ENCODE data around the gene FANCG.

FANCG gene

DNA sequence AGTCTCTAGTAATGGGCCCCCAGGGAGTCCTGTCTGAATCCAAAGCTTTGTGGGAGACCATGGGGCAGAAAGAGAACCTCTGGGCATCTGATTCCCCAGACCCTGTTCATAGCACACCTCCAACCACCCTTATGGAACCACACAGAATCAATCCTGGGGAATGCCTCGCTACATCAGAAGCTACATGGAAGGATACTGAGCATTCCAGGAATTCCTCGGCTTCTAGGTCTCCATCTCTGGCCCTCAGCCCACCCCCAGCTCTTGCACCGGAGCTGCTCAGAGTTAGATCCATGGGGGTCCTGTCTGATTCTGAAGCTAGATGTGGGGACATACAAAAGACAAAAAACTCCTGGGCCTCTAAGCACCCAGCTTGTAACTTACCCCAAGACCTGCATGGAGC lies 35.7 kb downstream of the FANCG start:
- H3K27me3 ChIP-seq (ENCODE audit: control insufficient read depth, insufficient read depth, low read length, poor library complexity, severe bottlenecking) = no peaks in the 10 kb centered on the region
- no peaks in the 10 kb centered on the region for H3K9me3 ChIP-seq (ENCODE audit: control insufficient read depth, low read length)
- 63 to 72% methylated on average over 3 of the region's 3 CpGs for WGBS, 2 experiments
- no peak overlapping the region for H3K4me3 ChIP-seq (ENCODE audit: insufficient read depth, low read depth, low read length)
- no peaks in the 10 kb centered on the region for H3K36me3 ChIP-seq (ENCODE audit: control insufficient read depth, insufficient read depth, low read length)
- H3K27ac ChIP-seq (ENCODE audit: insufficient read depth, low read depth, low read length, poor library complexity, severe bottlenecking) = no peak overlapping the region
- H3K4me1 ChIP-seq (ENCODE audit: control insufficient read depth, insufficient read depth, low read length) = no peaks in the 10 kb centered on the region

DNA sequence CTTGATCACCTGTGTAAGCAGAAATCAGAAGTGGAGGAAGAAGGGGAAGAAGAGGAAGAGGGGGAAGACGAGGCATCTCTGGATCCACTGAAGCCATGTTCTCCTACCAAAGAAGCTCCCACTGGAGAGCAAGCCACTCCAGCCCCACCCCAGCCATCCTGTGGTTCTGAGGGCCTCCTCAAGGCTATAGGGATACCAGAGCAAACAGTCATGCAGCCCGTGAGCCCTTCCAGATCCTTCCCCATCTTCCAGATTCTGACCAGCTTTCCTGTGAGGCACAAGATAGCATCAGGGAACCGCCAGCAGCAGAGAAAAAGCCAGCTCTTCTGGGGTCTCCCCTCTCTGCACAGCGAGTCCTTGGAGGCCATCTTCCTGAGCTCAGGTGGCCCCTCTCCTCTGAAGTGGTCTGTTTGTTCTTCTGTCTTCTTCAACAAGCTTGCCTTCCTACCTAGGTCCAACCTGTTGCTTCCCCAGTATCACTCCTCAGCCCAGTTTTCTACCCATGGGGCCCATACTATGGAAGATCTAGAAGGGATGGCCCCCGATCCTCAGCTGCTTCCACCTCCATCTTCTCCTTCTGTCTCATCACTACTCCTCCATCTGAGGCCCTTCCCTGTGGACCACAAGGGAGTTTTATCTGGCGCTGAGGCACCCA lies 36.7 kb downstream of the FANCG start:
- Histone ChIP-seq H3K4me1 (ENCODE audit: control insufficient read depth, insufficient read depth, low read length) (no peaks in the 10 kb centered on the region), H3K9me3 (ENCODE audit: control insufficient read depth, low read length) (no peaks in the 10 kb centered on the region), H3K4me3 (ENCODE audit: insufficient read depth, low read depth, low read length) (no peak overlapping the region), H3K27me3 (ENCODE audit: control insufficient read depth, insufficient read depth, low read length, poor library complexity, severe bottlenecking) (no peaks in the 10 kb centered on the region), H3K27ac (ENCODE audit: insufficient read depth, low read depth, low read length, poor library complexity, severe bottlenecking) (no peak overlapping the region), H3K36me3 (ENCODE audit: control insufficient read depth, insufficient read depth, low read length) (no peaks in the 10 kb centered on the region)
- 93 to 95% methylated on average over 6 of the region's 6 CpGs for WGBS, 2 experiments

DNA sequence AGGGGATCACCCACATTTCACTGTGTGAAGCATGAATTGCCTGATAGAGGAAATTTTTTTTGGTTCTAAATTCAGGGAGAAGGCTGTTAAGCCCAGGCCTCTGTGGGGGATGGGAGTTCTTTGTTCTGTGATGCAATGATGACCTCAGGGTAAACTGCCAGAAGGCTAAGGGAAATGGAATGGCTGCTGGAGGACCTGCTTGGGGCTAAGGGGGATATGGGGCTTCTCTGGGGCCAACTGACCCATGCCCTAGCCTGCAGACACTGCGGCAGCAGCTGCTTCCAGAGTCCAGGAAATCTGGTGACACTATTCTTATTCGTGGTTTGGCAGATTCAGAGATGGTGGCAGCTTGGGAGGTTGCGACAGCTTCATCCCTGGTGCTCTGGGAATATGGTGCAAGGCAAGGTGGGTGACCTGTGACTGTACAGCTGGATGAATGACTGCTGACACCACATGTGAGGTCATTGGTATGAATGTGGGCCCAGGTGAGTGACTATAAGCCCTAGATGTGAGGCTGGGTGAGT lies 37.6 kb downstream of the FANCG start:
- Histone ChIP-seq H3K9me3 (ENCODE audit: control insufficient read depth, low read length) (no peaks in the 10 kb centered on the region), H3K4me3 (ENCODE audit: insufficient read depth, low read depth, low read length) (no peak overlapping the region), H3K36me3 (ENCODE audit: control insufficient read depth, insufficient read depth, low read length) (no peaks in the 10 kb centered on the region), H3K4me1 (ENCODE audit: control insufficient read depth, insufficient read depth, low read length) (no peaks in the 10 kb centered on the region), H3K27me3 (ENCODE audit: control insufficient read depth, insufficient read depth, low read length, poor library complexity, severe bottlenecking) (no peaks in the 10 kb centered on the region), H3K27ac (ENCODE audit: insufficient read depth, low read depth, low read length, poor library complexity, severe bottlenecking) (no peak overlapping the region)
- WGBS, 2 experiments = 94 to 95% methylated on average over 3 of the region's 3 CpGs

DNA sequence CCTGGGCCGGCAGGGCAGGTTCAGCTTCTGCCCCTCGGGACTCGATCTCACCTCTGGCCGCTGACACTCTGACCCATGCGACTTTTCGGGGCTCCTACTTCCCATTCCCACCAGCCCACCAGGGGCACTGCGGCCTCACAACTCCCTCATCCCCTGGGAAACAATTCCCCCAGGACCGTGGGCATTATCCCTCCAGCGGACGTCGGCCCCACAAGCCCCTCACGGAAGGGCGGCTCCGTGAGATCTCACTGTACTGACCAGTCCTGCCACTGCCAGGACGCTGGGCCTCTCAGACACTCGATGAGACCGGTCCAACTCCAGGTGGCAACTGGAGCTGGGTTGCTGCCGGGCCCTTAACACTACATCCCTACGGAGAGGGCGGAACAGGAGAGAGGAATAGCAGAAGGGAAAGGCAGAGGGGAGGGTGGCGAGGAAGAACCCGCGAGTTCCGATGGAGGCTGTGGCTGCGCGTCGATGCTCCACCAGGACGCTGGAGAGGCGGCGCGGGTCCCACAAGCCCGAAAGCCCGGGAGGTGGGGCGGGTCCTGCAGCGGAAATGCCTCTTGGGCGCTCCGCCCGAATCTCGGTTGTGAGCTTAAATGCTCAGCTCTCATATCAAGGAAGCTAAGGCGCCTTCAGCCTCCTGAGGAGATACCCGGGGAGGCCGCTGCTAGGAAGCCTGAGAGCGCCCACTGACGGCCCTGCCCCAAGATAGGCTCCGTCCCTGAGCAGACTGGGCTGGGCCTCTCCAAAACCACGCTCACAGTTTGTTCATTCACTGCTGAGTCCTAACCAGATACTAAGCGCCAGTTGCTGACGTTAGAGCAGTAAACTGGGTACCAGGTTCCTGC lies 43.7 kb downstream of the FANCG start:
- Histone ChIP-seq H3K4me3 (ENCODE audit: insufficient read depth, low read depth, low read length) (no peak overlapping the region), H3K9me3 (ENCODE audit: control insufficient read depth, low read length) (no peaks in the 10 kb centered on the region), H3K4me1 (ENCODE audit: control insufficient read depth, insufficient read depth, low read length) (no peaks in the 10 kb centered on the region), H3K27me3 (ENCODE audit: control insufficient read depth, insufficient read depth, low read length, poor library complexity, severe bottlenecking) (no peaks in the 10 kb centered on the region), H3K36me3 (ENCODE audit: control insufficient read depth, insufficient read depth, low read length) (no peaks in the 10 kb centered on the region), H3K27ac (ENCODE audit: insufficient read depth, low read depth, low read length, poor library complexity, severe bottlenecking) (no peak overlapping the region)
- 94 to 95% methylated on average over 48 of the region's 48 CpGs for WGBS, 2 experiments

DNA sequence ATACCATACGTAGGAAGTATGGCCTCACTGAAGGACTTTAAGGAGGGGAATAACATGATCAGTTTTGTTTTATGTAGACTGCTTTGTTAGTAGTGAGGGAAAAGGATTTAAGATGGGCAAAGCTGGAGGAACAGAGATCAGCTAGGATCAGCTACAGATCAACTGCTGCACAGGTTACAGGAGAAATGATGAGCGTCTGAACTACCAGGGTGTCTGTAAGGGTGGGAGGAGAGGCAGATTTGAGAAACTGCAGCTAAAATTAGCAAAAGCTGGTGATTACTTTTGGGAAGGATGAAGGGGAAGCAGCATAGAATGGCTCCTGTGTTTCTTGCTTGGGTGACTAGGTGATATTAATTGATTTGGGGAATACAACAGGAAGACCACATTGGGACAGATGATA lies 46.6 kb downstream of the FANCG start:
- H3K4me3 ChIP-seq (ENCODE audit: insufficient read depth, low read depth, low read length) = no peak overlapping the region
- no peaks in the 10 kb centered on the region for H3K27me3 ChIP-seq (ENCODE audit: control insufficient read depth, insufficient read depth, low read length, poor library complexity, severe bottlenecking)
- H3K9me3 ChIP-seq (ENCODE audit: control insufficient read depth, low read length) = peaks cover 2% of the 10 kb centered on the region
- WGBS, 2 experiments = 95% methylated on average over 2 of the region's 2 CpGs
- no peak overlapping the region for H3K27ac ChIP-seq (ENCODE audit: insufficient read depth, low read depth, low read length, poor library complexity, severe bottlenecking)
- no peaks in the 10 kb centered on the region for H3K4me1 ChIP-seq (ENCODE audit: control insufficient read depth, insufficient read depth, low read length)
- no peaks in the 10 kb centered on the region for H3K36me3 ChIP-seq (ENCODE audit: control insufficient read depth, insufficient read depth, low read length)

DNA sequence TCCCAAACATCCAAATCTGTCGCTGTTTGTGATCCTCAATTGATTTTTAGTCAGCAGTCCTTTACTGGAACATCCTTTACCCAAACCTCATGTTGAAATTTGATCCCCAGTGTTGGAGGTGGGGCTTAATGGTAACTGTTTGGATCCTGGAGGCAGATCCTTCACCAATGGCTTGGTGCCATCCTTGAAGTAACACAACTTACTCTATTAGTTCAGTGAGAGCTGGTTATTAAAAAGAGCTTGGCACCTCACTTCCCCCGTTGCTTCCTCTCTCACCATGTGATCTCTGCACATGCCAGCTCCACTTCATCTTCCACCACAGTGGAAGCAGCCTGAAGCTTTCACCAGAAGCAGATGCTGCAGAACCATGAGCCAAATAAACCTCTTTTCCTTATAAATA lies 49.9 kb downstream of the FANCG start:
- Histone ChIP-seq H3K4me1 (ENCODE audit: control insufficient read depth, insufficient read depth, low read length) (no peaks in the 10 kb centered on the region), H3K27ac (ENCODE audit: insufficient read depth, low read depth, low read length, poor library complexity, severe bottlenecking) (no peak overlapping the region), H3K27me3 (ENCODE audit: control insufficient read depth, insufficient read depth, low read length, poor library complexity, severe bottlenecking) (no peaks in the 10 kb centered on the region), H3K36me3 (ENCODE audit: control insufficient read depth, insufficient read depth, low read length) (no peaks in the 10 kb centered on the region), H3K4me3 (ENCODE audit: insufficient read depth, low read depth, low read length) (no peak overlapping the region), H3K9me3 (ENCODE audit: control insufficient read depth, low read length) (peaks cover 2% of the 10 kb centered on the region)
- WGBS, 2 experiments = 84 to 89% methylated on average over 2 of the region's 2 CpGs

DNA sequence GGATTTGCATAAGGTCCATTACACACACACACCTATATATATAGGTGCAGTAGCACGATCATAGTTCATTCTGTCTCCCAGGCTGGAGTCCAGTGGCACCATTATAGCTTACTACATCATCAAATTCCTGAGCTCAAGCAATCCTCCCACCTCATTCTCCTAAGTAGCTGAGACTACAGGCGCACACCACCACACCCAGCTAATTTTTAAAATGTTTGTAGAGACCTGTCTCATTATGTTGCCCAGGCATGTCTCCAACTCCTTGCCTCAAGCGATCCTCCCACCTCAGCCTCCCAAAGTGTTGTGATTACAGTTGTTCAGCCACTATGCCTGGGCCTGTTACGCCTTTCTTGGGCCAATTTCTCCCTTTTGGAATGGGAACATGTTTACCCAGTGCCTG lies 50.5 kb downstream of the FANCG start:
- Histone ChIP-seq H3K27me3 (ENCODE audit: control insufficient read depth, insufficient read depth, low read length, poor library complexity, severe bottlenecking) (no peaks in the 10 kb centered on the region), H3K36me3 (ENCODE audit: control insufficient read depth, insufficient read depth, low read length) (no peaks in the 10 kb centered on the region), H3K27ac (ENCODE audit: insufficient read depth, low read depth, low read length, poor library complexity, severe bottlenecking) (no peak overlapping the region), H3K9me3 (ENCODE audit: control insufficient read depth, low read length) (peaks cover 2% of the 10 kb centered on the region), H3K4me1 (ENCODE audit: control insufficient read depth, insufficient read depth, low read length) (no peaks in the 10 kb centered on the region), H3K4me3 (ENCODE audit: insufficient read depth, low read depth, low read length) (no peak overlapping the region)
- 92% methylated on average over 3 of the region's 4 CpGs for WGBS, 2 experiments

DNA sequence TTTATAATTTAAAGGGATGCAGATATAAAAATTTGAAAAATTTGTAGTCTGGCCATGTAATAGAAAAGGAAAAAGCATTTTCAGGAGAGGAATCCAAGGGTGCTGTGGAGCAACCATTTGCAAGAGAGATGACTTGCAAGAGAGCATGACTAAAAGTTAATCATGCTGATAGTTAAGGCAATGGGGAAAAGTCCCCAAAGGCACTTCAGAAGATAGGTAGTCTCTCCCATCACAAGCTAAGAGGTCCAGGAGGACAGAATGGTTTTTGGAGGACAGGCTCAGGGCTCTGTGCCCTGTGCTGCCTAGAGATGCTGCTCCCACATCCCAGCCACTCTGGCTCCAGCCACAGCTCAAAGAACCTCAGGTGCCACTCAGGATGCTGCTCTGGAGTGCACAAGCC lies 51.4 kb downstream of the FANCG start:
- Histone ChIP-seq H3K27ac (ENCODE audit: insufficient read depth, low read depth, low read length, poor library complexity, severe bottlenecking) (no peak overlapping the region), H3K4me3 (ENCODE audit: insufficient read depth, low read depth, low read length) (no peak overlapping the region), H3K4me1 (ENCODE audit: control insufficient read depth, insufficient read depth, low read length) (no peaks in the 10 kb centered on the region), H3K36me3 (ENCODE audit: control insufficient read depth, insufficient read depth, low read length) (no peaks in the 10 kb centered on the region), H3K27me3 (ENCODE audit: control insufficient read depth, insufficient read depth, low read length, poor library complexity, severe bottlenecking) (no peaks in the 10 kb centered on the region), H3K9me3 (ENCODE audit: control insufficient read depth, low read length) (peaks cover 2% of the 10 kb centered on the region)

DNA sequence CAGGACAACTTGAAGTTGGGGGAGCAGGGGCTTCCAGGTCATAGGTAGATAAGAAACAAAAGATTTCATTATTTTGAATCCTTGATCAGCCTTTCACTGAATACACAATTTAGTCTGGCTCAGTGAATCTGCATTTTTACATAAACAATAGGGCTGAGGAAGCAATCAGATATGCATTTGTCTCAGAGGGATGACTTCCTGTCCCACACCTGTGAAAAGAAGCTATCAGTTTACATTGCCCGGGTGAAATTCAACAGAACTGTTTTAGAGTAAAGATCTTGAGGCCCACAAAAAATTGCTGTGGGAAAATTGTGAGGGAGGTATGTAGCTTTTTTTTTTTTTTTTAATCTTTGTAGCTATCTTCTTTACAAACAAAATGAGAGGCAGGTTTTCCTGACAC lies 51.9 kb downstream of the FANCG start:
- Histone ChIP-seq H3K27me3 (ENCODE audit: control insufficient read depth, insufficient read depth, low read length, poor library complexity, severe bottlenecking) (no peaks in the 10 kb centered on the region), H3K27ac (ENCODE audit: insufficient read depth, low read depth, low read length, poor library complexity, severe bottlenecking) (no peak overlapping the region), H3K4me1 (ENCODE audit: control insufficient read depth, insufficient read depth, low read length) (no peaks in the 10 kb centered on the region), H3K36me3 (ENCODE audit: control insufficient read depth, insufficient read depth, low read length) (no peaks in the 10 kb centered on the region), H3K4me3 (ENCODE audit: insufficient read depth, low read depth, low read length) (no peak overlapping the region), H3K9me3 (ENCODE audit: control insufficient read depth, low read length) (peaks cover 2% of the 10 kb centered on the region)
- 93 to 97% methylated on average over 1 of the region's 1 CpG for WGBS, 2 experiments

DNA sequence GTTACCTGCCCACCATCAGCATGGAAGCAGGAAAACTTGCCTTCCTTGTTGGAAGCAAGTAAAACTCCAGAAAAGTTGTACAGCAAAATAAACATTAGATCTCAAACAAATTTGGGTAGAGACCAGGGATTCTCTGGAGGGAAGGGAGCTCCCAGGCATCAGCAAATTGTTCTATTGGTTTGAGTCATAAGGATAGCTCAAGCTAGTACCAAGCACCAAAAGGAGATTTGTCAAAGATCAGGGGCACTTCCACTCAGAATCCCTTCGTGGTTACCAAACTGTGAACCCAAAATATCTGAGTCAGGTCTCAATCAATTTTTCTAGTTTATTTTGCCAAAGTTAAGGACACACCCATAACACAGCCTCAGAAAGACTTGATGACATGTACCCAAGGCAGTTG lies 52.4 kb downstream of the FANCG start:
- 85 to 89% methylated on average over 1 of the region's 1 CpG for WGBS, 2 experiments
- Histone ChIP-seq H3K27ac (ENCODE audit: insufficient read depth, low read depth, low read length, poor library complexity, severe bottlenecking) (no peak overlapping the region), H3K36me3 (ENCODE audit: control insufficient read depth, insufficient read depth, low read length) (no peaks in the 10 kb centered on the region), H3K9me3 (ENCODE audit: control insufficient read depth, low read length) (peaks cover 2% of the 10 kb centered on the region), H3K4me1 (ENCODE audit: control insufficient read depth, insufficient read depth, low read length) (no peaks in the 10 kb centered on the region), H3K4me3 (ENCODE audit: insufficient read depth, low read depth, low read length) (no peak overlapping the region), H3K27me3 (ENCODE audit: control insufficient read depth, insufficient read depth, low read length, poor library complexity, severe bottlenecking) (no peaks in the 10 kb centered on the region)
